ENCODE measurements around the gene NAP1L4. TPM values are rescaled to one million over a fixed set of nuclear protein-coding genes. Genes with fewer than 3 reads are reported as not detected.
"Not testable (repeated sequence)": the region's sequence is repeated elsewhere in the genome, so short reads cannot be mapped to it uniquely, and the experiment has no call there.

The NAP1L4 gene
- total RNA-seq, 1 experiment from 2014 or later = 203 TPM

- DNase-seq (ENCODE audit: low read depth, low spot score) = no peak
- in situ Hi-C loops (cut with HindIII; ENCODE audit: low pct_unique_long_range_greater_than_20kb, low sequenced_read_pairs) = no loop called here
Measured at GRCh38 chr11:2911088-2911784, 80.9 kb downstream of the NAP1L4 start.

GRCh38 chr11:2910401-2910955 lies 81.7 kb downstream of the NAP1L4 start:
- no peak for DNase-seq (ENCODE audit: low read depth, low spot score)
- in situ Hi-C loops (cut with HindIII; ENCODE audit: low pct_unique_long_range_greater_than_20kb, low sequenced_read_pairs) = no loop called here

- no peak for DNase-seq (ENCODE audit: low read depth, low spot score)
- in situ Hi-C loops (cut with HindIII; ENCODE audit: low pct_unique_long_range_greater_than_20kb, low sequenced_read_pairs) = no loop called here
Measured at GRCh38 chr11:2909133-2909902, 82.8 kb downstream of the NAP1L4 start.

GRCh38 chr11:2908130-2908529 lies 84.0 kb downstream of the NAP1L4 start:
- no peak for DNase-seq (ENCODE audit: low read depth, low spot score)
- in situ Hi-C loops (cut with HindIII; ENCODE audit: low pct_unique_long_range_greater_than_20kb, low sequenced_read_pairs) = no loop called here

- DNase-seq (ENCODE audit: low read depth, low spot score); in situ Hi-C loops (cut with HindIII; ENCODE audit: low pct_unique_long_range_greater_than_20kb, low sequenced_read_pairs): not testable (repeated sequence)
Measured at GRCh38 chr11:2905299-2905698, 86.8 kb downstream of the NAP1L4 start.

- DNase-seq (ENCODE audit: low read depth, low spot score) = no peak
- in situ Hi-C loops (cut with HindIII; ENCODE audit: low pct_unique_long_range_greater_than_20kb, low sequenced_read_pairs) = no loop called here
Measured at GRCh38 chr11:2904153-2905052, 87.7 kb downstream of the NAP1L4 start.

- in situ Hi-C loops (cut with HindIII; ENCODE audit: low pct_unique_long_range_greater_than_20kb, low sequenced_read_pairs) = no loop called here
- no peak for DNase-seq (ENCODE audit: low read depth, low spot score)
Measured at GRCh38 chr11:2903672-2904011, 88.5 kb downstream of the NAP1L4 start.

- in situ Hi-C loops (cut with HindIII; ENCODE audit: low pct_unique_long_range_greater_than_20kb, low sequenced_read_pairs) = no loop called here
- DNase-seq (ENCODE audit: low read depth, low spot score) = no peak
Measured at GRCh38 chr11:2902784-2903671, 89.1 kb downstream of the NAP1L4 start.

- in situ Hi-C loops (cut with HindIII; ENCODE audit: low pct_unique_long_range_greater_than_20kb, low sequenced_read_pairs) = no loop called here
- peak; percentile 95 for DNase-seq (ENCODE audit: low read depth, low spot score)
Measured at GRCh38 chr11:2901854-2902783, 90.0 kb downstream of the NAP1L4 start.

- no peak for DNase-seq (ENCODE audit: low read depth, low spot score)
- in situ Hi-C loops (cut with HindIII; ENCODE audit: low pct_unique_long_range_greater_than_20kb, low sequenced_read_pairs) = no loop called here
Measured at GRCh38 chr11:2901196-2901796, 90.8 kb downstream of the NAP1L4 start.

- in situ Hi-C loops (cut with HindIII; ENCODE audit: low pct_unique_long_range_greater_than_20kb, low sequenced_read_pairs) = no loop called here
- DNase-seq (ENCODE audit: low read depth, low spot score) = no peak
Measured at GRCh38 chr11:2899080-2899783, 92.9 kb downstream of the NAP1L4 start.

GRCh38 chr11:2898366-2899079 lies 93.6 kb downstream of the NAP1L4 start:
- DNase-seq (ENCODE audit: low read depth, low spot score) = peak; percentile 95
- in situ Hi-C loops (cut with HindIII; ENCODE audit: low pct_unique_long_range_greater_than_20kb, low sequenced_read_pairs) = no loop called here

GRCh38 chr11:2897048-2897447 lies 95.1 kb downstream of the NAP1L4 start:
- in situ Hi-C loops (cut with HindIII; ENCODE audit: low pct_unique_long_range_greater_than_20kb, low sequenced_read_pairs) = no loop called here
- no peak for DNase-seq (ENCODE audit: low read depth, low spot score)

GRCh38 chr11:2896047-2896446 lies 96.1 kb downstream of the NAP1L4 start:
- DNase-seq (ENCODE audit: low read depth, low spot score) = no peak
- in situ Hi-C loops (cut with HindIII; ENCODE audit: low pct_unique_long_range_greater_than_20kb, low sequenced_read_pairs) = no loop called here
